Stimulated activated naive CD8-positive, alpha-beta T cell treated with anti-CD3 and anti-CD28 coated beads, Interleukin-15, Interleukin-2, amounts not matched to agents 100 U/mL and 50 U/mL, for 24 hours (primary cell): ENCODE data around the gene LRWD1.
"Not testable (repeated sequence)": the region's sequence is repeated elsewhere in the genome, so short reads cannot be mapped to it uniquely, and the experiment has no call there.

Experiments used
- ATAC-seq: fragments of 150-1000 bp; cut with Tn5 transposase; one replicate; pipeline ENCODE4 v1.10.0; 2021
- DNase-seq: peaks from one replicate; pipeline ENCODE4 v3.0.0; 2021

Gene LRWD1

DNA sequence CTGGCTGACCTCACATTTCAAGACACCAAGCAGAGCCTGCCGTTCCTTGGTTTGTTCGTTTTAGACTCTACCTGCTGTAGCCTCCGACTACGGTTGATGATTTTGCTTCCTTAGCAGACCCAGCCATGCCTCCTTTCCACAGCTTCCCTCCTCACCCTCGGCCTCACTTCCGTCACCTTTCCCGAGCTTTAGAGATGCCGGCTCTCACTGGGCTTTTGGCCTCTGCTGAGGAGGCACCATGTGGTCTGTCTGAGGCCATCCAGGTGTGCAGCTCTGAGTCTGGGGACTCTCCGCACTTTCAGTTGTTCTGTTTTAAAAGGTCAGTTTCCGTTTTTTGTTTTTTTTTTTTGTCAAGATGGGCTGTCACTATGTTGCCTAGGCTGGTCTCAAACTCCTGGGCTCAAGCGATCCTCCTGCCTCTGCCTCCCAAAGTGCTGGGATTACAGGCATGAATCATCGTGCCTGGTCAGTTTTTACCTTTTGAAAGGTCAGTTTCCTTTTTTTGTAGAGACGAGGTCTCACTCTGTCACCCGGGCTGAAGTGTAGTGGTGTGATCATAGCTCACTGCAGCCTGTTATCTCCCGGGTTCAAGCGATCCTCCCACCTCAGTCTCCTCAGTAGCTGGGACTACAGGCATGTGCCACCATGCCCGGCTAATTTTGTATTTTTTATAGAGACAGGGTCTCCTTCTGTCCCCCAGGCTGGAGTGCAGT lies 19.7 kb upstream of the LRWD1 start:
- DNase-seq: no peak
- no peak for ATAC-seq

DNA sequence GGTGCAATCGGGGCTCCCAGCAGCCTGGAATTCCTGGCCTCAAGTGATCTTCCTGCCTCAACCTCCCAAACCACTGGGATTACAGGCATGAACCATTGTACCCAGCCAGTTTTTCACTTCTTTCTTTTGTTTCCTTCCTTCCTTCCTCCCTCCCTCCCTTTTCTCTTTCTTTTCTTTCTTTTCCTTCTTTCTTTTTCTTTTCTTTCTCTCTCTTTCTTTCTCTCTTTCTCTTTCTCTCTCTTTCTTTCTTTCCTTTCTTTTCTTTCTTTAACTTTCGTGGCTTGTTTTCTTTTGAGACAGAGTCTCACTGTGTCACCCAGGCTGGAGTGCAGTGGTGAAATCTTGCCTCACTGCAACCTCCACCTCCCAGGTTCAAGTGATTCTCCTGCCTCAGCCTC lies 19.1 kb upstream of the LRWD1 start:
- no peak for ATAC-seq

DNA sequence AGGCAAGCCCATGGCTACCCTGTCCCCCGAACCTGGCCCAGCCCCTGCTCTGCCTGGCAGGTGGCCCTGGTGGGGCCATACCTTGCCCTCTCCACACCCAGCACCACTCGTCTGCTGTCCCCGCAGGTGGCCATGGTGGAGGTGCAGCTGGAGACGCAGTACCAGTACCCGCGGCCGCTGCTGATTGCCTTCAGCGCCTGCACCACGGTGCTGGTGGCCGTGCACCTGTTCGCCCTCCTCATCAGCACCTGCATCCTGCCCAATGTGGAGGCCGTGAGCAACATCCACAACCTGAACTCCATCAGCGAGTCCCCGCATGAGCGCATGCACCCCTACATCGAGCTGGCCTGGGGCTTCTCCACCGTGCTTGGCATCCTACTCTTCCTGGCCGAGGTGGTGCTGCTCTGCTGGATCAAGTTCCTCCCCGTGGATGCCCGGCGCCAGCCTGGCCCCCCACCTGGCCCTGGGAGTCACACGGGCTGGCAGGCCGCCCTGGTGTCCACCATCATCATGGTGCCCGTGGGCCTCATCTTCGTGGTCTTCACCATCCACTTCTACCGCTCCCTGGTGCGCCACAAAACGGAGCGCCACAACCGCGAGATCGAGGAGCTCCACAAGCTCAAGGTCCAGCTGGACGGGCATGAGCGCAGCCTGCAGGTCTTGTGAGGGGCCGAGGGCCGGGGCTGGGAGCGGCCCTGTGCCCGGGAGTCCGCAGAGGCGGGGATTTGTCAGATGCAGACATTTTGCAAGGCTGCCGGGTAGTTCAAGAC lies 18.2 kb upstream of the LRWD1 start:
- DNase-seq (no peak), ATAC-seq (no peak)

More for the DNA sequence above, 19.1 kb upstream of the LRWD1 start:
- no peak for DNase-seq

DNA sequence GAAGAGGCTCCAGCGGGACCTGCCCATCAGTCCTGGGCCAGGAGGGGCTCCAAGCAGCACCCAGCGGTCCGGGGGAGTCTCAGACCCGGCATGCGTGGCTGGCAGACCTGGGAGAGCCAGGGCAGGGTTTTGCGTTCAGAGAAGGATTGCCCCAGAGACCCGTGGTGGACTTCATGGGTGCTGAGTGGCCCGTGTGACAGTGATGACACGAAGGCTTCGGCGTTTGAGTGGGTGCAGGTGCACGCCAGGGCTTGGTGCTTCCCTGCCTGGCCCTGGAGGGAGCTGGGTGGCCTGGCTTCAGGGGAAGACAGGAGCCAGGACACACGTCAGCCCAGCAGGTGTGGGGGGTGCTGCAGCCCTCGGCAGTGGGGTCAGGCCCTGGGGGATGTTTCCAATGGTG lies 17.5 kb upstream of the LRWD1 start:
- ATAC-seq (no peak), DNase-seq (no peak)

DNA sequence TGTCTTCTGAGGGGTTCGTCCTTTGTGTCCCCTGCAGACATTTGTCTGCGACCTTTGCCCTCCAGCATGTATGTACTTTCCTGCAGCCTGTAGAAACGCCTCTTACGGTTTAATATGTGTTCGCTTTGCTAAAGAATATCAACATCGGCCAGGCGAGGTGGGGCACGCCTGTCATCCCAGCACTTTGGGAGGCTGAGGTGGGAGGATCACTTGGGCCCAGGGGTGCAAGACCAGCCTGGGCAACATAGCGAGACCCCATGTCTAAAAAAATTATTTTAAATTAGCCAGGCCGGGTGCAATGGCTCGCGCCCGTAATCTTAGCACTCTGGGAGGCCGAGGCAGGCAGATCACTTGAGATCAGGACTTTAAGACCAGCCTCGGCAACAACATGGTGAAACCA lies 15.6 kb upstream of the LRWD1 start:
- DNase-seq (no peak), ATAC-seq (no peak)

DNA sequence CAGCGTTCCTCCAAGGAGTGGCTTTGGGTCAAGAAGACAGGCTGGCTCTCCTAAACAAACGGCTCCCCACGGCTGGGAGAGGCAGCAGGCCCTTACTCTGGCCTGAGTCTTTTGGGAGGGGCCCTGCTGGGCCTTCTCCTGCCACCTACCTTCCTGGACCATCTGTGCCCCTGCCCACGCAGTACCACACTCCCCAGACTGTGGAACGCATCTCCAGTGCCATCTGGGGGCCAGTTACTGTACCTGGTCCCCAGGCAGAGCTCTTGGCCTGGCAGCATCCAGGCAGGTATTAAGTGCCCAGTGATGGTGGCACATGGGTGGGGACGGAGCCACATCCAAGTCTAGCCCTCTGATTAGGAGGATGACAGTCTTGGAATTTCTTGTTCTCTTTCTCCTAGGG lies 14.5 kb upstream of the LRWD1 start:
- DNase-seq: peak; percentile 51
- peak; percentile 80 for ATAC-seq

DNA sequence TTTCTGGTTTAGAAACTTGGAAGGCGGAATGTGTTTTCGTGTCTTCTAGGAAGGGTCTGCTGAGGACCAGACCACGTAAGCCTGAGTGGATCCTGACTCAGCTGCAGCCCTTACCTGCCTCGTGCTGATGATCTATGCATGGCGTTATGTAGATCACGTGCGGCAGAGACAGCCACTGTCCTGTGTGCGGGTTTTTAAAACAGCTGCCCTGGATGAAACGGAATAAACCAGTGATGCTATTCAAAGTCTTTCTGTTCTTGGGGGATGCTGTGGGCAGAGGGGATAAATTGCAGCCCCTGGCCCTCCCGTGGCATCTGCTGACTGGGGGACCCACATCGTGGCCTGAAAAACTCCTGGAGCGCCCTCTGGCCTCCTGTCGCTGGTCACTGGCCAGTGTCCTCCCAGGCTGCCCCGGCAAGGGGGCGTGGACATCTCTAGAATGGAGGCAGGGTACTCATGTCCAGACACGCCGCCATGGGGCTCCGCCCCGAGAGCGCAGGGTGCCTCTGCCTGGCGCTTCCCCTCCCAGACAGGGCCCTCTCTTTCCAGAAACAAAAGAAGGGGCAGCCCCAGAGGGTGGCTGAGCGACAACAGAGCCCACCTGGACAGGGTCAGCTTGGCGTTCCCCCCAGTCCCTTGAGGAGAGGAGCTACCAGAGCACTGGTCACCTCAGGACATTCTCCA lies 13.3 kb upstream of the LRWD1 start:
- DNase-seq (no peak), ATAC-seq (no peak)

DNA sequence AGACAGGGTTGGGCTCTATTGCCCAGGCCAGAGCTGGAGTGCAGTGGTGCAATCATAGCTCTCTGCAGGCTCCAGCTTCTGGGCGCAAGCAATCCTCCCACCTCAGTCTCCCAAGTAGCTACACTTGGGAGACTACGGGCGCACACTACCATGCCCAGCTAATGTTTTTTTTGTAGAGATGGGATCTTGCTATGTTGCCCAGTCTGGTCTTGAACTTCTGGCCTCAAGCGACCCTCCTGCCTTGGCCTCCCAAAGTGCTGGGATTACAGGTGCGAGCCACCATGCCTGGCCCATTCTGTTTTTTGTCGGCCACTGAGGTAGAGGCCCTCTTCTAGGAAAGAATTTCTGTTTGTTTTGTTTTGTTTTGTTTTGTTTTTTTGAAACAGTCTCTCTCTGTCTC lies 12.3 kb upstream of the LRWD1 start:
- no peak for ATAC-seq
- DNase-seq: no peak

DNA sequence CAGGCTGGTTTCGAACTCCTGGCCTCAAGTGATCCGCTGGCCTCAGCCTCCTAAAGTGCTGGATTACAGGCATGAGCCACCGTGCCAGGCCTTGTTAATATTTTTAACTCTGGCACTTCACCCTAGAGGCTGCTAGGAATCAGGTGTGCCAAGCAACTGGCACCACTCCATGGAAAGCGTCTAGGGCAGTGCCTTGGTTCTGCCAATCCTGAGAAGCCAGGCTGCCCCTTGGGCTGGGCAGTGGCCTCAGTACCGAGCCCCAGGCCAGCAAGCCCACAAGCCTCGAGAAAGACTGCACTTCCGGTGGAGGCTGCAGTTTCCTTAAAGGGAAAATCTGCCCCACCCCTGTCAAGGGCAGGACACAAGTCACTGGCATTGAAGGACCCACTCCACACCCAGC lies 11.5 kb upstream of the LRWD1 start:
- no peak for DNase-seq
- no peak for ATAC-seq

DNA sequence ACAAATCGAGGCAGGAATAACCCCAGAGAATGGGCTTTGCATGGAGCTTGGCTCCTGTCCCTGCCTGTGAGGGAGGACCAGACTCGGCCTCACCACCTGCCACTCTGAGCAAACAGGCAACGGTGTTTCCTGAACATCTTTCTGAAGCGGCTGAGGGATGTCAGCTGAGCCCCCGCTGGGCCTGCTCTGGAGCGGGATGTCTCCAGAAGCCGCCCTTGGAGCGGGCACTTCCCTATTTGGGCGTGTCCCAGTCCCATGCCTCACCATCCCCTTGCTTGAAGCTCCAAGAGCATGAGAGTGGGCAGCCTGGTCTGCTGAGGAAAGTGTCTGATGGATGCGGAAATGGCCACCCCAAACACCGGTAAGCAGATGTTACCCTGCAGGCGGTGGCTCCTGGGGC lies 10.3 kb upstream of the LRWD1 start:
- DNase-seq (no peak), ATAC-seq (no peak)

DNA sequence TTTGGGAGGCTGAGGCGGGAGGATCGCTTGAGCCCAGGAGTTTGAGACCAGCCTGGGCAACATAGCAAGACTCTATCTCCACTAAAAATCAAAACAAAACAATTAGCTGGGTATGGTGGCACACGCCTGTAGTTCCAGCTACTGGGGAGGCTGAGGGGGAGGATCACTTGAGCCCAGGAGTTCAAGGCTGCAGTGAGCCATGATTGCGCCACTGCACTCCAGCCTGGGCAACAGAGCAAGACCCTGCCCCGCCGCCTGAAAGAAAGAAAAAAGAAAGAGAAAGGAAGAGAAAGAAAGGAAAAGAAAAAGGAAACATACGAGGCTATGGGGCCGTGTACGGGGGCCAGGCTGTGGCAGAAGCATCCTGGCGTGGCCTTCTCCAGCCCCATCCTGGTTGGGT lies 9.9 kb upstream of the LRWD1 start:
- DNase-seq, ATAC-seq: not testable (repeated sequence)

DNA sequence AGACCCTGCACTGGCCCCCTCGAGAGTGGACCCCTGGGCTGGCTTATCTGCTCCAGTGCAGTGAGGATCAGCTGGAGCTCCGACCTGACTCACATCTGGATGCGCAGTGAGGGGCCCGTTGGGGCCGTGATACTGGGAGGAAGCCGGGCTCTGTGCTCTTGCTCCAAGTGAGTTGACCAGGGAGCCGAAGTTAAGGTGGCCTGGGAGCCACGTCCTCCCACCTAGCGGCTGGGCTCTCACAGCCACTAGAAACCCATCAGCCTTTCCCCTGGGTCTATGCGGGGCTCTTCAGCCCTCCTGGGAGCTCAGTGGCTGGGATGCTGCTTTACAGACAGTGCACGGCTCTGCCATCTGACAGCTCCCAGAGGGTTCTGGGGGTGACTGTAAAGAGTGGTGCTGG lies 9.2 kb upstream of the LRWD1 start:
- ATAC-seq (no peak), DNase-seq (no peak)

DNA sequence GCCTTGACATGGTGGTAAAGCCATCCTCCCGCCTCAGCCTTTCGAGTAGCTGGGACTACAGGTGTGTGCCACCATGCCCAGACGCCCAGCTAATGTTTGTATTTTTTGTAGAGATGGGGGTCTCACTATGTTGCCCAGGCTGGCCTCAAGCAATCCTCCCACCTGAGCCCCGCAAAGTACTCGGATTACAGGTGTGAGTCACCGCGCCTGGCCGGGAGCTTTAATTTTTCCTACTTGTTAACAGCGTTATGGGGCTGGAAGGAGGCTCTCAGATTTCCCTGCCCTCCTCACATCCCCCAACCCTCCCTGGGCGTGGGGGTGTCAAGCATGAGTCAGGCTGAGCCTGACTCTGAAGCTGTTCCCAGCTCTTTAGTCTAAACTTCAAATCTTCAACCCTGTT lies 8.5 kb upstream of the LRWD1 start:
- ATAC-seq (no peak), DNase-seq (no peak)

DNA sequence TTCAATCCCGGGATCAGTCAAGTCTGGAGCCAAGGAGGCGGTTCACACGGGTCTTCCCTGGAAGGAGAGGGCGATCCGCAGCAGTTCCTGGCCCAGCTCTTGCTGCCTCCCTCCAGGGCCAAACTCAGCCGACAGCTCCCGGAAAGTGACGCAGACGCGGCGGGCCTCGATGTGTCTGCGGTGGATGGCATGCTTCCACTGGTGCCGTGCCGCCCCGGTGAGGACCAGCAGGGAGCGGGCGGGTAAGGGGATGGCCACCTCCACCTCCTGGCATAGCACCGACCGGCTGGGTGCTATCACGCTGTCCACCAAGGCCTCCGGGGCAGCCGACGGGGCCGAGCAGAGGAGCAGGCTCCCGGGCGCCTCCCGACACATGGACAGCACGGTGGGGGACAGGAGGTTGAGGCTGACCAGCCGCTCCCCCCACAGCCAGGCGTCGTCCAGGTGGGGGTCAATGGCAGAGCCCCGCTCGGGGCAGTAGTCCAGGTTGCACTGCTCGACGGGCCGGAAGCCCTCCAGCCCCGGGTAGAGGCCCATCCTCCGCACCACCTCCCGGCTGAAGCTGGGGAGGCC lies 7.3 kb upstream of the LRWD1 start:
- DNase-seq (no peak), ATAC-seq (no peak)

DNA sequence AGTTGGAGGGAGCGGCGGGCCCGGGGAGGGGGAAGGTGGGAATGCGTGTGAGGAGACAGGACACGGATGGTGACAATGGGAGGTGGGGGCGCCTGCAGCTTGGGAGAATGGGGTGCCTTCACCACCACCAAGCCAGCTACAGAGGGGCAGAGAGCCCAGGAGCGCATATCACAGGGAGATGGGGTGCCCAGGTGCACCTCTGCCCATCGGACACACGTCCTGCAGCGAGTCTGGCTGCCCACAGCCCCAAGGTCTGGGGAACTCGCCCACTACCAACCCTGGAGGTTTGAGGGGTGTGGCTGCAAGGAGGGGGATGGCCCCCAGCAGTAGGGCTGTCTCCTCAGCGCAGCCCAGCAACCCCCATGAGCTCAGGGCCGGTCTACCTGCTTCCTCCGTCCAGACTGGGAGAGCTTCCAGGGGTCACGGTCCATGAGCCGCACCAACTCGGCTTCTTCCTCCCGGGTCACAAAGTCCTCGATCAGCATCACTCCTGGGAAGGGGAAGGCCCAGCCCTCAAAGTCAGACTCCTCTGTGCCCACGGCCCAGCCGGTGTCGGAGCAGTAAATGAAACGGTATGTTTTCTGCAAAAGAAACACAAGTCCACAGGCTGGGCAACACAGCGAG lies 5.5 kb upstream of the LRWD1 start:
- ATAC-seq: no peak
- DNase-seq: no peak

DNA sequence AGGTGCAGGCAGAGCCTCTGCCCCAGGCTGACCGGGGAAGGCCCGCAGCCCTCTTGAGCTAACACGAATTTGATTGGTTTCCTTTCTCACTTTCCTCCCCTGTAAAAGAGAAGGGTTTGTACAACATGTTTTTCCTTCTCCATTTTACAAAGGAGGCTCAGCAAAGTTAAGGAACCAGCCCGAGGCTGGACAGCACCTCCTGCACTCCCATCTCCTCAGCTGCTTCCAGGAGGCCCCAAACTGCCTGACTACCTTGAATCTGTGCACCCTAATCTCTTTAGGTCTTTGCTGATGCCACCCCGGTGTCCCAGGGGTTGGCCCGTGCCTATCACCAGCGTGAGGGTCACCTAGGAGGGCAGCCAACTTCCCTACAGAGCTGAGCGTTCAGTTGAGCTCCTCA lies 4.3 kb upstream of the LRWD1 start:
- DNase-seq: no peak
- no peak for ATAC-seq

DNA sequence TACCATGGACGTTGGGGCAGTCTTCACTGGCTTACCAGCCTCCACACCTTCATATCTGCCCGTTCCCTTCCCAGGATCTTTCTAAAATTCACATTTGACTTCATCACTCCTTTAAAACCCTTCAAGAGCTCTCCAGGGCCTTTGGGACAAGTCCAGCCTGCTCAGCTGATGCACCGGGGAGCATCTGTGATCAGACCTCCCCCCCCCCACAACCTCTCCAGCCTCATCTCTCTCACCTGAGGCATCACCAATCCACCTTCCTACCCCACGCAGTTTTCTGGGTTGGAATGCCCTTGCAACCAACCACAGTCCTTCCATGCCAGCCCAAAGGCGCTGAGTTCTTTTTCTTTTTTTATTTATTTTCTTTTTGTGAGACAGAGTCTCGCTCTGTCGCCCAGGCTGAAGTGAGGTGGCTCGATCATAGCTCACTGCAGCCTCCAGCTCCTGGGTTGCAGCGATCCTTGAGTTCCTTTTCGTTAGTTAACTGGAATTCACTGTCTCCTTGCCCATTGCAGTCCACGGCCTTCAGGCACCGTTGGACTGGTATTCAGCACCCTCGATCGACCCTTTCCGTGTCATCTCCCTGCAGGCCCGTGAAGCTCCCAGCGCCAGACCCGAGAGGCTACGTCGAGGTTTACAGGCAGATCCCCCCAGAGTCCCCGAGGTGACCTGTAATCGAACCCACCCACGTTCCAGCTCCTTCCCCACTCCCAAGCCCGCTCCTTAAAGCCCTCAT lies 775 bp upstream of the LRWD1 start:
- peak; percentile 32 for DNase-seq
- no peak for ATAC-seq

DNA sequence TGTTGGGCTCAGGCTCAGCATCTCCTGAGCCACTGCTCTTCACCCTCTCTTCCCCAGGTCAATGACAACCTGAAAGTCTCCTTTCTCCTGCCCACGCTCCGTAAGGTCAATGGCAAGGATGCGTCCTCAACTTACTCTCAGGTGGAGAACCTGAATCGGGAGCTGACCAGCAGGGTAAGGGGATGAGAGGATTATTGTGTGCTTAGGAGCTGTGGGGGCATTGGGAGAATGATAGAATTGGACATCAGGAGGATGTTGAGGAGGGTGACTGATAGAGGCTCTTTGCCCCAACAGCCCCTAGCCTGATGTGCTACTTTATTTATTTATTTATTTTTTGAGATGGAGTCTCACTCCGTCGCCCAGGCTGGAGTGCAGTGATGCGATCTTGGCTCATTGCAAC lies 1.3 kb downstream of the LRWD1 start:
- DNase-seq: no peak
- ATAC-seq: no peak

DNA sequence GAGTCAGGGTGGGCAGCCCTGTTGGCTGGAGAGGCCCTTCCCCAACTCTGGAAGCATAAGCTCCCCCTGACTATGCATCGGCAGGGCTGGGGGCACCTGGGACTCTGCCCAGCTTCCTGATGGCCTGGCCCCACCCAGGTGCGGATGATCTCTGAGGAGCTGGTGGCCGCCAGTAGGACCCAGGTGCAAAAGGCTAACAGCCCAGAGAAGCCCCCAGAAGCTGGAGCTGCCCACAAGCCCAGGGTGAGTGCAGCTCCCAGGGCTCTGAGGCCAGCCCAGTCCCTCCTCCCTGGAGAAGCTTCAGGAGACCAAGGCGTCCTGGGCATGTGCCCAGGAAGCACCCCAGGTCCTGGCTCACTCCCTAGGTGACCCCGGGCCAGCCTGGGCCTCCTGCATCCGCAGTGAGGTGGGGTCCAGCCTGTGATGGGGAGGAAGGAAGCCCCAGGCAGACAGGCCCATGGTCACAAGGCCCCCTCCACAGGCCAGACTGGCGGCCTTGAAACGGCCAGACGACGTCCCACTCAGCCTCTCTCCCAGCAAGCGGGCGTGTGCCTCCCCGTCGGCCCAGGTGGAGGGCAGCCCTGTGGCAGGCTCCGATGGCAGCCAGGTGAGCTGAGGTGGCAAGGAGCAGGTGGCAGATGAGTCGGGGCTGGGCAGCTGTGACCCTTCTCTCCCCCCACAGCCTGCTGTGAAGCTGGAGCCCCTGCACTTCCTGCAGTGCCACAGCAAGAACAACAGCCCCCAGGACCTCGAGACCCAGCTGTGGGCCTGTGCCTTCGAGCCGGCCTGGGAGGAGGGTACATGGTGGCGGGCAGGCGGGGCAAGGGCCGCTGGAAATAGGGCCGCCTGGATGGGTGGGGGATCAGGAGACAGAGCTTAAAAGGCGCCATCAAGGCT lies 3.0 kb downstream of the LRWD1 start:
- DNase-seq: no peak

DNA sequence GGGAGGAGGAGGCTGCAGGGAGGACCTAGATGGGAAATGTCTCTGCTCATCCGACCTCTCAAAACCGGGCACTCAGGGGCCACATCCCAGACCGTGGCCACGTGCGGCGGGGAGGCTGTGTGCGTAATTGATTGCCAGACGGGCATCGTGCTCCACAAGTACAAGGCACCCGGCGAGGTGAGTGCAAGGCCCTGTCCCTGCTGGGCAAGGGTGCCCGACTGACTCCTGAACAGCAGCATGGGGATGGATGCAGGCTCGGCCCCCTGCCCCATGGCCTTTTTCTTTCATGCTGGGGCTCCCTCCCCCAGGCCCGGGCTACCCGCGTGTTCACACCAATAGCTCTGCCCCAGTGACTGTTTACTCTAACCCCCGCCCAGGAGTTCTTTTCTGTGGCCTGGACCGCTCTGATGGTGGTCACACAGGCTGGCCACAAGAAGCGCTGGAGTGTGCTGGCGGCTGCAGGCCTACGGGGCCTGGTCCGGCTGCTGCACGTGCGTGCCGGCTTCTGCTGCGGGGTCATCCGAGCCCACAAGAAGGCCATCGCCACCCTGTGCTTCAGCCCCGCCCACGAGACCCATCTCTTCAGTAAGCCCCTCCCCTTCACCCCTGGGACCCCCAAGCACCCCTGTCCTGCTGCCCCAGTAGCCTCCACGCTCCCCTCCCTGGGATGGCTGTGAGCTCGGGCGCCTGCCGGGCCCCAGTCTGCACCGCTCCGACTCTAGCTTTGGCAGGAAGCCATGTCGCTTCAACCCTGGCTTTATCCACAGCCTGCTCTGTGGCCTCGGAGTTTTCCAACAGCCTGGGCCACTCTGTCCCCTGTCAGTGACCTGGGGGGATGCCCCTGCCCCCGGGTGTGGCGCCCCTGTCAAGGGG lies 3.9 kb downstream of the LRWD1 start:
- ATAC-seq (no peak), DNase-seq (no peak)

More for the DNA sequence above, 3.0 kb downstream of the LRWD1 start:
- no peak for ATAC-seq
